Measurements from ENCODE around the gene THRB. TPM values are rescaled to one million over a fixed set of nuclear protein-coding genes. Genes with fewer than 3 reads are reported as not detected.

THRB gene
- total RNA-seq, 1 experiment from 2014 or later, result 5.8 TPM

GRCh38 chr3:24154781-24155180 is 339.9 kb downstream of the THRB start:
- H3K36me3 Mint-ChIP-seq, result no peaks in the 10 kb centered on the region
- H3K27me3 Mint-ChIP-seq (ENCODE audit: low read depth), result no peaks in the 10 kb centered on the region
- H3K4me3 Mint-ChIP-seq, result no peak overlapping the region
- ChIA-PET POLR2A (no interaction called here), CTCF (no interaction called here)
- no peaks in the 10 kb centered on the region for H3K9me3 Mint-ChIP-seq
- peaks cover 27% of the 10 kb centered on the region for H3K4me1 Mint-ChIP-seq
- H3K27ac Mint-ChIP-seq, result no peak overlapping the region
- TF ChIP-seq ZNF232 (CRISPR knock-in tag; IDR thresholded peaks at IDR 0.05) (no peak), ZNF317 (CRISPR knock-in tag; IDR thresholded peaks at IDR 0.05; ENCODE audit: borderline replicate concordance, low read depth) (no peak), IRF1 (CRISPR knock-in tag; IDR thresholded peaks at IDR 0.05) (no peak), PREB (CRISPR knock-in tag; IDR thresholded peaks at IDR 0.05; ENCODE audit: borderline replicate concordance) (no peak), RORB (CRISPR knock-in tag; IDR thresholded peaks at IDR 0.05) (no peak)
- DNase-seq (ENCODE audit: low spot score), result no peak
- ATAC-seq, result no peak

GRCh38 chr3:24154013-24154695 is 340.5 kb downstream of the THRB start:
- H3K27ac Mint-ChIP-seq, result no peak overlapping the region
- no peak for ATAC-seq
- ChIA-PET POLR2A (no interaction called here), CTCF (no interaction called here)
- no peak overlapping the region for H3K4me3 Mint-ChIP-seq
- TF ChIP-seq ZNF425 (CRISPR knock-in tag; conservative IDR thresholded peaks at IDR 0.05) (no peak), USF1 (CRISPR knock-in tag; IDR thresholded peaks at IDR 0.05) (no peak), ZNF263 (CRISPR knock-in tag; IDR thresholded peaks at IDR 0.05; ENCODE audit: low read depth) (no peak), CREM (CRISPR knock-in tag; IDR thresholded peaks at IDR 0.05) (no peak), ERG (CRISPR knock-in tag; IDR thresholded peaks at IDR 0.05) (no peak), NR3C1 (CRISPR knock-in tag; conservative IDR thresholded peaks at IDR 0.05; ENCODE audit: low read depth) (no peak), IRF2 (CRISPR knock-in tag; IDR thresholded peaks at IDR 0.05; ENCODE audit: borderline replicate concordance, low read depth) (no peak)
- no peaks in the 10 kb centered on the region for H3K9me3 Mint-ChIP-seq
- H3K36me3 Mint-ChIP-seq, result no peaks in the 10 kb centered on the region
- DNase-seq (ENCODE audit: low spot score), result no peak
- H3K4me1 Mint-ChIP-seq, result peaks cover 27% of the 10 kb centered on the region
- H3K27me3 Mint-ChIP-seq (ENCODE audit: low read depth), result no peaks in the 10 kb centered on the region

GRCh38 chr3:24151594-24151993 is 343.1 kb downstream of the THRB start:
- Mint-ChIP-seq H3K36me3 (no peaks in the 10 kb centered on the region), H3K4me1 (peaks cover 15% of the 10 kb centered on the region), H3K27me3 (ENCODE audit: low read depth) (no peaks in the 10 kb centered on the region), H3K4me3 (no peak overlapping the region), H3K9me3 (no peaks in the 10 kb centered on the region), H3K27ac (no peak overlapping the region)
- DNase-seq (ENCODE audit: low spot score), result no peak
- ChIA-PET POLR2A (interaction anchor here (0.7 kb wide), 1 partner anchor 419 kb away, joined by 3 read pairs; no protein-coding TSS in a partner anchor), CTCF (no interaction called here)
- no peak for ATAC-seq
- TF ChIP-seq ZNF219 (CRISPR knock-in tag; IDR thresholded peaks at IDR 0.05; ENCODE audit: borderline replicate concordance) (no peak), ARID4B (CRISPR knock-in tag; IDR thresholded peaks at IDR 0.05; ENCODE audit: borderline replicate concordance) (no peak), ERG (CRISPR knock-in tag; IDR thresholded peaks at IDR 0.05) (no peak), ZNF138 (CRISPR knock-in tag; conservative IDR thresholded peaks at IDR 0.05) (no peak), IRF1 (CRISPR knock-in tag; IDR thresholded peaks at IDR 0.05) (no peak)
